OCI-LY7 (cell line): Measurements from ENCODE around the gene TACR2. TPM values are rescaled to one million over a fixed set of nuclear protein-coding genes. Genes with fewer than 3 reads are reported as not detected.

Source experiments
- BruUV-seq: library from RNA; stranded (reverse); fragments of 400-500 nt; replicated peaks from 2 replicates; lab custom pipeline; 2021; lab: Mats Ljungman, UMichigan
- CTCF ChIA-PET: fragments of 300-600 bp; sonication (Branson Sonifier 250); formaldehyde crosslinking; loops from one replicate; lab custom pipeline; 2022; ENCODE audit warnings: antibody characterized with exemption; ENCODE audit not compliant: unreplicated experiment; lab: Charles Lee
- POLR2A ChIA-PET: fragments of 300-600 bp; sonication (Branson Sonifier 250); formaldehyde crosslinking; loops from one replicate; lab custom pipeline; 2022; ENCODE audit warnings: antibody characterized with exemption; lab: Charles Lee
- DNase-seq: peaks from one replicate; pipeline ENCODE4 v3.0.0-alpha.2; 2015; ENCODE audit warnings: low spot score
- H2AFZ ChIP-seq: fragments of 200-600 bp; sonication (generic), shearing (Covaris generic); 2 replicates; pipeline ENCODE4 v1.6.1; 2014; ENCODE audit warnings: mild to moderate bottlenecking, antibody characterized with exemption, low read length, moderate library complexity
- H3K27ac ChIP-seq: fragments of 200-600 bp; sonication (generic); 2 replicates; pipeline ENCODE4 v1.5.1; 2014; ENCODE audit warnings: mixed run types, low read depth, mild to moderate bottlenecking, moderate library complexity, low read length, inconsistent platforms; ENCODE audit not compliant: poor library complexity, severe bottlenecking
- H3K36me3 ChIP-seq: fragments of 200-600 bp; sonication (generic); 2 replicates; pipeline ENCODE4 v1.6.1; 2014; ENCODE audit warnings: mild to moderate bottlenecking, antibody characterized with exemption, low read length, moderate library complexity, mixed read lengths; ENCODE audit not compliant: insufficient read depth
- H3K4me1 ChIP-seq: fragments of 200-600 bp; sonication (generic); 2 replicates; pipeline ENCODE4 v1.5.1; 2014; ENCODE audit warnings: mild to moderate bottlenecking, low read length; ENCODE audit not compliant: insufficient read depth, poor library complexity, severe bottlenecking
- H3K4me2 ChIP-seq: fragments of 200-600 bp; sonication (generic); 2 replicates; pipeline ENCODE4 v1.6.1; 2014; ENCODE audit warnings: mild to moderate bottlenecking, low read length
- H3K4me3 ChIP-seq: fragments of 200-600 bp; sonication (generic); 2 replicates; pipeline ENCODE4 v1.5.1; 2014; ENCODE audit warnings: mild to moderate bottlenecking, low read depth, low read length; ENCODE audit not compliant: poor library complexity, severe bottlenecking
- H3K79me2 ChIP-seq: fragments of 200-600 bp; sonication (generic); 2 replicates; pipeline ENCODE4 v1.6.1; 2016; ENCODE audit warnings: low read depth, mild to moderate bottlenecking, low read length, moderate library complexity, mixed read lengths; ENCODE audit not compliant: insufficient read depth
- H3K9me2 ChIP-seq: fragments of 200-600 bp; sonication (generic); 2 replicates; pipeline ENCODE4 v1.6.1; 2016; ENCODE audit warnings: mild to moderate bottlenecking, low read length, mixed read lengths; ENCODE audit not compliant: insufficient read depth
- H3K9me3 ChIP-seq: fragments of 200-600 bp; sonication (generic); 2 replicates; pipeline ENCODE4 v1.6.1; 2014; ENCODE audit warnings: mild to moderate bottlenecking, mixed run types, low read length, mixed read lengths
- H4K20me1 ChIP-seq: fragments of 200-600 bp; sonication (generic); 2 replicates; pipeline ENCODE4 v1.6.1; 2014; ENCODE audit warnings: mild to moderate bottlenecking, antibody characterized with exemption, low read length, moderate library complexity, mixed read lengths; ENCODE audit not compliant: insufficient read depth
- CTCF ChIP-seq: fragments of 200-600 bp; sonication (generic); conservative IDR thresholded peaks from 2 replicates; pipeline ENCODE4 v1.5.1; 2014; ENCODE audit warnings: mild to moderate bottlenecking, antibody characterized with exemption, low read length, moderate library complexity, mixed read lengths
- EZH2phosphoT487 ChIP-seq: fragments of 200-600 bp; sonication (generic); IDR thresholded peaks from 2 replicates; pipeline ENCODE4 v1.6.1; 2018; ENCODE audit warnings: low read depth, borderline replicate concordance, mild to moderate bottlenecking, mixed run types, antibody characterized with exemption, low read length, moderate library complexity, mixed read lengths
- intact Hi-C: fragments of 100-400 bp; cut with micrococcal nuclease; formaldehyde crosslinking; loops from one replicate; pipeline ENCODE4 v1.10.0; 2022; ENCODE audit not compliant: unreplicated experiment
- total RNA-seq, 2 experiments: library from RNA; depleted of rRNA in 1 of 2; stranded (reverse); fragments of >200 nt in 1 of 2; shearing (Covaris generic) in 1 of 2; gene quantifications; 2 replicates each; pipeline ENCODE4 v1.2.3, GENCODE V29; 2014 to 2022

Gene TACR2
- total RNA-seq, 2 experiments from 2014 or later, result not detected

DNA sequence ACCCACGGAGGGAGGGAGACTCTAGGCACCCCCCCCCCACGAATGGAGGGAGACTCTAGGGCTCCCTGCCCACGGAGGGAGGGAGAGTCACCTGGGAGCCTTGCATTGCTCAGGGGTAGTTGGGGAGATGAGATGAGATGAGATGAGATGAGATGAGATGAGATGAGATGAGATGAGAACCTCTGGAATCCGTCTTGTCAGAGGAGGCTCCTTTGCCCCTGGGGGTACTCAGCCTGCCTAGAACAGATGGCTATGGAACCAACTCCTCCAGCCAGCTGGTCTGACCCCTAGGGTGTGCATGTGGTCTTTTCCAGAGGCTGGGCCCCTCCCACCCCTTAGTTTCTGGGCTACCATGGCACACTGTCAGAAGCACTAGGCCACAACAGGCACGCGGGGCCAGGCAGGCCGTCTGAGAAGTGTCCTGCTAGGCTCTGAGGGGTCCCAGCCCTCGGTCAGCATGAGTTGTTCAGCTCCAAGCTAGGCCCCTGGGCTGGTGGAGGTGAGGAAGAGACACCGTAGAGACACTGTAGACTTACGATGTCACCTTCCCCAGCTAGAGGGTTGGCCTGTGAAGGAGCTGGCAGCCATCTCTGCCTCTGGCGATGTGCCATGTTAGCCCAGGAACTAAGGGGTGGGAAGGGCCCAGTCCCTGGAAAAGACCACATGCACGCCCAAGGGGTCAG is 43.3 kb upstream of the TACR2 start:
- no TSS peak for BruUV-seq
- no peaks in the 10 kb centered on the region for H3K36me3 ChIP-seq
- H3K9me2 ChIP-seq, result no peaks in the 10 kb centered on the region
- H3K4me3 ChIP-seq, result no peak overlapping the region
- no peaks in the 10 kb centered on the region for H3K9me3 ChIP-seq
- intact Hi-C loops, result no loop called here
- ChIA-PET CTCF (no interaction called here), POLR2A (no interaction called here)
- no peak overlapping the region for H3K4me2 ChIP-seq
- H3K4me1 ChIP-seq, result peaks cover 3% of the 10 kb centered on the region
- DNase-seq, result no peak
- no peak overlapping the region for H2AFZ ChIP-seq
- no peaks in the 10 kb centered on the region for H3K79me2 ChIP-seq
- no peaks in the 10 kb centered on the region for H4K20me1 ChIP-seq
- H3K27ac ChIP-seq, result no peak overlapping the region
- no peak for TF ChIP-seq CTCF
- no peak for TF ChIP-seq EZH2phosphoT487

DNA sequence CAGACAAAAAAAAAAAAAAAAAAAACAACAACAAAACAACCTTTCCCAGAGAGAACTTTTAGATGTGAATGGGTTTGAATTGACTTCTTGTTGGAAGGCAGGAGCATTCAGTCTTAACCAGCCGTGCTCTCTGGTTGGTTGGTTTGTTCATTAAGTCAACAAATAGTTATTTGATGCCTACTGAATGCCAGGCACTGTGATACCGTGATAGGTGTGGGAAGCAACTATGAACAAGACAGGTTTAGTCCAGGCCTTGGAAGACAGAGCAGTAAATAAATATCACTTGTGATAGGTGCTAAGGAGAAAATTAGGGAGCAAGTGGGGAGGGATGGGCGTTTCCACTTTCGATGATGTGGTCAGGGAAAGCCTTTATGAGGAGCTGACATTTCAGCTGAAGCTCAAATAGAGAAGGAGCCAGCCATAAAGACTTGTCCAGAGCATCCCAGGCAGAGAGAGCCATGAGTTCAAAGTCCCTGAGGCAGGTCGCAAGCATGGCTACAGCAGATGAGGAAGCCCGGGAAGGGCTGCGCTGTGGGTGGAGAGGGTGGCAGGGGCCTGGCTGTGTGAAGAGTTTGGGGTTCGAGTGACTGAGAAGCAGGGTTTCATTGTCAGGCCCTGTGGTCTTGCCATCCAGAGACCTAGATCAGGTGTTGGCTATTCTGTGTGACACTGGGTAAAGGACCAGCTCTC is 42.5 kb upstream of the TACR2 start:
- Histone ChIP-seq H3K9me3 (no peaks in the 10 kb centered on the region), H3K4me3 (no peak overlapping the region), H3K4me1 (peaks cover 3% of the 10 kb centered on the region), H3K4me2 (no peak overlapping the region), H3K79me2 (no peaks in the 10 kb centered on the region), H3K9me2 (no peaks in the 10 kb centered on the region), H3K27ac (no peak overlapping the region), H4K20me1 (no peaks in the 10 kb centered on the region), H3K36me3 (no peaks in the 10 kb centered on the region), H2AFZ (no peak overlapping the region)
- TF ChIP-seq CTCF (no peak), EZH2phosphoT487 (no peak)
- BruUV-seq, result no TSS peak
- ChIA-PET POLR2A (no interaction called here), CTCF (no interaction called here)
- intact Hi-C loops, result no loop called here
- no peak for DNase-seq
